Measurements from ENCODE around the gene DEAF1. TPM values are rescaled to one million over a fixed set of nuclear protein-coding genes. Genes with fewer than 3 reads are reported as not detected.

The DEAF1 gene
- total RNA-seq, 1 donor from 2014 or later: 56.5 TPM

DNA sequence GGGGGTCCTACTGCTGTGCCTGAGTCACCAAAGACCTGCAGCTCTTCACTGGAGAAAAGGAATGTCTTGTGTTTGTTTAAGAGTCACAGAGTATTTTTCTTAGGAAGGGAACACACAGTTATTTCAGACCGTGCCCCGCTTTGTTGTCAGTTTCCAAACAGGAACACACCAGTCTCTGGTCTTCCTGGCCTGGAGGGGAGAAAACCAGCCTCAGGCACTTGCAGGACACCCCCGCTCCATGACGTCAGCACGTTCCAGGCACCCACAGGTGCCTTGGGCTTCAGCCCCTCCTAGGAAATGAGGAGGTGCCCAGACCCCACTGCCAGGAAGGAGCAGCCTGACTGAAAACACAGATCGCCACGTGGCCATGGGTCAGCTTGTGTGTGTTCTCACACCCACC, 5.4 kb downstream of the DEAF1 start:
- DNase-seq (ENCODE audit: low read depth): no peak
- TF ChIP-seq, protein P1, sequence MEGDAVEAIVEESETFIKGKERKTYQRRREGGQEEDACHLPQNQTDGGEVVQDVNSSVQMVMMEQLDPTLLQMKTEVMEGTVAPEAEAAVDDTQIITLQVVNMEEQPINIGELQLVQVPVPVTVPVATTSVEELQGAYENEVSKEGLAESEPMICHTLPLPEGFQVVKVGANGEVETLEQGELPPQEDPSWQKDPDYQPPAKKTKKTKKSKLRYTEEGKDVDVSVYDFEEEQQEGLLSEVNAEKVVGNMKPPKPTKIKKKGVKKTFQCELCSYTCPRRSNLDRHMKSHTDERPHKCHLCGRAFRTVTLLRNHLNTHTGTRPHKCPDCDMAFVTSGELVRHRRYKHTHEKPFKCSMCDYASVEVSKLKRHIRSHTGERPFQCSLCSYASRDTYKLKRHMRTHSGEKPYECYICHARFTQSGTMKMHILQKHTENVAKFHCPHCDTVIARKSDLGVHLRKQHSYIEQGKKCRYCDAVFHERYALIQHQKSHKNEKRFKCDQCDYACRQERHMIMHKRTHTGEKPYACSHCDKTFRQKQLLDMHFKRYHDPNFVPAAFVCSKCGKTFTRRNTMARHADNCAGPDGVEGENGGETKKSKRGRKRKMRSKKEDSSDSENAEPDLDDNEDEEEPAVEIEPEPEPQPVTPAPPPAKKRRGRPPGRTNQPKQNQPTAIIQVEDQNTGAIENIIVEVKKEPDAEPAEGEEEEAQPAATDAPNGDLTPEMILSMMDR (IDR thresholded peaks at IDR 0.05; ENCODE audit: insufficient read depth, low read length, poor library complexity, severe bottlenecking): no peak

DNA sequence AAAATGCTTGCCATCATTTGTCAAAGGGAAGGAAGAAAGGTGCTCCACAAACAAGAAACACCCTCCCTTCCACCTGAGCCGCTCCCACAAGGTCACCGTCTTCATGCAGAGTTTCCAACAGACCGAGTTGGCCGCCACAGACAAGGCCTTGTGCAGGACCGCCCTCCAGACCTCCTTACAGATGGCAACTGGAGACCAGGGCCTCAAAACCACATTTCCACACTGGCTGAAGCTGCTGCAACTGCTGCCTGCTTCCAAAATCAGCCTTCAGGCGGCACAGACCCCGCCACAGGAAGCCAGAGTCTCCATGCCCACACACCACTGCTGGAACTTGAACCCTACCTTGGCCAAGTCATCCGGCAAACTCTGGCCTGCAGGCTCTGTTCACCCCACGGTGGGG, 6.3 kb downstream of the DEAF1 start:
- TF ChIP-seq, protein P1 (IDR thresholded peaks at IDR 0.05; ENCODE audit: insufficient read depth, low read length, poor library complexity, severe bottlenecking): no peak
- Histone ChIP-seq H3K4me3 (ENCODE audit: low read depth, low read length) (no peak overlapping the region), H3K27me3 (ENCODE audit: control insufficient read depth, insufficient read depth, low read length) (no peaks in the 10 kb centered on the region), H3K36me3 (ENCODE audit: control insufficient read depth, insufficient read depth, low read length) (no peaks in the 10 kb centered on the region)
- no peak for DNase-seq (ENCODE audit: low read depth)

More for the DNA sequence above, 5.4 kb downstream of the DEAF1 start:
- H3K27me3 ChIP-seq (ENCODE audit: control insufficient read depth, insufficient read depth, low read length): no peaks in the 10 kb centered on the region
- H3K4me3 ChIP-seq (ENCODE audit: low read depth, low read length): no peak overlapping the region
- H3K36me3 ChIP-seq (ENCODE audit: control insufficient read depth, insufficient read depth, low read length): no peaks in the 10 kb centered on the region

DNA sequence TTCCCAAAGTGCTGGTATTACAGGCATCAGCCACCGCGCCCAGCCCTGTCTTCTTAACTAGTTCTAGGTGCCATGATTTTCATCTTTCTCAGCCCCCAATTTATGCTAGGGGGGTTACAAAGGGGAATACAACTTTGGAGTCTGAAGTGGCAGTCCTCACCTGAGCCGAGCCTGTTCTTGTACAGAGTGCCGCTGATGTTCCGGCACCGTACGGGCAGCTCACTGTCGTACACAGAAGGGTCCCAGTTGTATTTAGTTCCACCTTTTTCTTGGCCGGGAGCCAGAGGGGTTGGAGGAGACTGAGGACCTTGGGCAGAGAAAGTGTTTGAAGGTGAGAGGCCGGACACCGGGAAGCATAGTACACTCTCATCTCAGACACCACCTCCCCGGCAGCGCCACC, 7.3 kb downstream of the DEAF1 start:
- TF ChIP-seq, protein P1 (IDR thresholded peaks at IDR 0.05; ENCODE audit: insufficient read depth, low read length, poor library complexity, severe bottlenecking): no peak
- Histone ChIP-seq H3K27me3 (ENCODE audit: control insufficient read depth, insufficient read depth, low read length) (no peaks in the 10 kb centered on the region), H3K4me3 (ENCODE audit: low read depth, low read length) (no peak overlapping the region), H3K36me3 (ENCODE audit: control insufficient read depth, insufficient read depth, low read length) (no peaks in the 10 kb centered on the region)
- DNase-seq (ENCODE audit: low read depth): no peak

DNA sequence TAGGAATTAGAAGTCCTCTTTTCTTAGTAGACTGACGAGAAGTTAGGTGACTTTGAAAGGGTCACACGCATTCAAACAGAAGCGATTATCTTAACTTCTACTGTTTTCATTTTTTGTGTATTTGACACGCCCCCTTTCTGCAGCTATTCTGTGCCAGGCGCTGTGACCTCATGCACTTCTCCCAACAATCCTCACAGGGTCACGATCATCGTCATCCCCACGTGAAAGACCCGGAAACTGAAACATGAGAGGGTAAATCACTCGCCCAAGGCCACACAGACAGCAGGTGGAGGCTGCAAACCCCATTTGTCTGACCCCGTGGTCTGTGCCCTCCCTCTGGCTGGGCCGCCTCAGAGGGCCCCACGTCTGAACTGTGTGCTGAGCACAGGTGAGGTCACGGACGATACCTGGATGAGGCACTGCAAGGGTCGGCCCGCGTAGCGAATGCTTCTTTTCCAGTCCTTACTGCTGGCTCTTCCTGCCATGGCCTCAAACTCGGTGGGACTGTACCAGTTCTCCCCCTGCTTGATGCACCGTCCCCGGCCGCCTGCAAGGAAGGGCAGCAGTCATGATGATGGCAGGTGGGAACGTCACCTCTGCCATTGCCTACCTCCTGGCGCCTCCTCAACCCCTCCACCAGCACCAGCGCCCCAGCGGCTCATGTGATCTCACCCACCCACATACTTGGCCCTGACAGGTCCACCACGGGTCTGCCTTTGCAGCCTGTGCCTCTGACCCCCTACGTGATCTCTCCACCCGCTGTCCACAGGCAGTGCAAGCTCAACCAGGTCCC, 8.4 kb downstream of the DEAF1 start:
- Histone ChIP-seq H3K4me3 (ENCODE audit: low read depth, low read length) (no peak overlapping the region), H3K36me3 (ENCODE audit: control insufficient read depth, insufficient read depth, low read length) (no peaks in the 10 kb centered on the region), H3K27me3 (ENCODE audit: control insufficient read depth, insufficient read depth, low read length) (no peaks in the 10 kb centered on the region)
- TF ChIP-seq, protein P1 (IDR thresholded peaks at IDR 0.05; ENCODE audit: insufficient read depth, low read length, poor library complexity, severe bottlenecking): no peak
- no peak for DNase-seq (ENCODE audit: low read depth)

DNA sequence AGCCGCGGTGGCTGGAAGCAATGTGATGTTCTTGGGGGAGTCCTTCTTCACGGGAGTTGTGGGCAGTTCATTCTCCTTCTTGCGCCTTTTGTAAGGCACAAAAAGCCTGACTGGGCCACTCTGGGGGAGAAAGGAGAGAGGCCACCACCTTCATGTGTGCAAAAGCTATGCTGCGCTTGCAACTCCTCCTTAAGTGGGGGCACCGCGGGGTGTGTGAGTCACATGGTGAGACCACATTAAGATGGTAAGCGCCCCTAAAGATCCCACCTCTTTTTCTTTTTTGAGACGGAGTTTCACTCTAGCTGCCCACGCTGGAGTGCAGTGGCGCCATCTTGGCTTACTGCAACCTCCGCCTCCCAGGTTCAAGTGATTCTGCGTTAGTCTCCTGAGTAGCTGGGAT, 14.1 kb downstream of the DEAF1 start:
- Histone ChIP-seq H3K4me3 (ENCODE audit: low read depth, low read length) (no peak overlapping the region), H3K36me3 (ENCODE audit: control insufficient read depth, insufficient read depth, low read length) (no peaks in the 10 kb centered on the region), H3K27me3 (ENCODE audit: control insufficient read depth, insufficient read depth, low read length) (no peaks in the 10 kb centered on the region)
- DNase-seq (ENCODE audit: low read depth): no peak
- TF ChIP-seq, protein P1 (IDR thresholded peaks at IDR 0.05; ENCODE audit: insufficient read depth, low read length, poor library complexity, severe bottlenecking): no peak

DNA sequence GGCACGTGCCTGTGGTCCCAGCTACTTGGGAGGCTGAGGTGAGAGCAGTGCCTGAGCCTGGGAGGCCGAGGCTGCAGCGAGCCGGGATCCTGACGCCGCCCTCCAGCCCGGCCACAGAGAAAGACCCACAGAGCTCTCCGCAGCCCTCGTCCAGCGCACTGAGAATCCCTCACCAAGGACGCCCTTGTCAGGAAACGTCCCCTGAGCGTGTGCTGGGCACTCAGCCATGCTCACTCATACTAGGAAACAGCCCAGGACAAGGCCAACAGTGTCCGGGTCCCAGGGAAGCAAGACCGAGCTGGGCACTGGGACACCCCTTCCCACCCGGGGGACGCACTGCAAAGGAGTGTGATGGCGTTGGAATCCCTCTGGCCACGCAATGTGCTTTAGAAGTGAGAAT, 14.5 kb downstream of the DEAF1 start:
- TF ChIP-seq, protein P1 (IDR thresholded peaks at IDR 0.05; ENCODE audit: insufficient read depth, low read length, poor library complexity, severe bottlenecking): no peak
- DNase-seq (ENCODE audit: low read depth): no peak
- no peak overlapping the region for H3K4me3 ChIP-seq (ENCODE audit: low read depth, low read length)
- H3K27me3 ChIP-seq (ENCODE audit: control insufficient read depth, insufficient read depth, low read length): no peaks in the 10 kb centered on the region
- H3K36me3 ChIP-seq (ENCODE audit: control insufficient read depth, insufficient read depth, low read length): no peaks in the 10 kb centered on the region
